ENCODE results near the gene TBC1D13. TPM values are rescaled to one million over a fixed set of nuclear protein-coding genes. Genes with fewer than 3 reads are reported as not detected.

Gene TBC1D13
- total and polyA plus RNA-seq, 9 of the 15 experiments (the other 6 are each of a cell fraction or from before 2014, with no cell fraction given) = 2.3 to 28.7 (median 11.4) TPM

DNA sequence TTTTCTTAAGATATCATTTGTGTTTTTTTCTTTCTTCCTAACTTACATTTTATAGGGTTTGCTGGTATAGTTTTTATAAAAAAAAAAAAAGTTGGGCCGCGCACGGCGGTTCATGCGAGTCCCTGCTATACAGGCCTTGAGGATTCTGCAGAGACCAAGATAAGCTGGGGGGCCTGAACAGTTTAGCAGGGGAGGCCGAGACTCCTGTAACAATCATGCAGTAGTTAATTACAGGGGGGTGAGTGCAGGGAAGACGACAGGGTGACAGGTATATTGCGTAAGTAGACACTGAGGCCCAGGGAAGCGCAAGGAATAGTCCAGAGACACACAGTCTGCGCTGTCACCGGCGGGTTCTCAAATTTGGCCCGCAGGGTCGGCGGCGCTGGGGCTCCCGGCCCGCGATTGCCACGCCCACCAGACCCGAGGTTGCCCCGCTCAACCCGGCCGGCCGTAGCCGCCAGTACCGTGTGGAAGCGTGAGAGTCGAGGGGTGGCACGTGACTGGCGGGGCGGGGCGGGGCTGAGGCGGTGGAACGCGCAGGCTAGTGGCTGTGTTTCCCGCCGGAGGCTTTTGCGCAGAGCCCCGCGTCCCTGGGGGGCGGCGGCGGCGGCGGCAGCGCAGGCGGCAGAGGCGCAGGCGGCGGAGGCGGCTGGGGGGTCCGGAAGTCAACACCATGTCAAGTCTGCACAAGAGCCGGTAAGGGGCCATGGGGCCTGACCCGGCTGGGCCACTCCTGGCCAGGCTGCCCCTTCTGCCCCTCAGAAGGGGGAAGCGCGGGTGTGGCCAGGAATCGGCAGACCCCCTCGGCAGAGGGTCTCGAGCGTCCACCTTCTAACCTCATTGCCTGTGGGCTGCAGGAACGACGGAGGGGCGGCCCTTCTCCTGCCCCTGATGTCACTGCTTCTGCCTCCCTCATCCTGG is at the start of gene TBC1D13 (continued):
- peak; percentile 76 for TF ChIP-seq HMGN3 (IDR thresholded peaks at IDR 0.05; ENCODE audit: borderline replicate concordance, extremely low read depth, insufficient read length, low read depth, low read length)
- TF ChIP-seq SMARCE1 (IDR thresholded peaks at IDR 0.05) = peak; percentile 37; the same call in 1 of the 2 replicates
- peak; percentile 97 for TF ChIP-seq TFE3 (CRISPR knock-in tag; IDR thresholded peaks at IDR 0.05)
- peak; percentile 65 for TF ChIP-seq TBP (optimal IDR thresholded peaks at IDR 0.05; ENCODE audit: low read depth, low read length)
- peak; percentile 53 for TF ChIP-seq NEUROD1 (IDR thresholded peaks at IDR 0.05; ENCODE audit: borderline replicate concordance, low read depth, low read length, partially characterized antibody)
- TF ChIP-seq ZSCAN29 (IDR thresholded peaks at IDR 0.05) = no peak
- peak; percentile 95 for TF ChIP-seq RAD51 (IDR thresholded peaks at IDR 0.05; ENCODE audit: borderline replicate concordance, low read depth)
- no peak for TF ChIP-seq CLOCK (CRISPR knock-in tag; IDR thresholded peaks at IDR 0.05; ENCODE audit: borderline replicate concordance)
- TF ChIP-seq POLR2H (tag; IDR thresholded peaks at IDR 0.05; ENCODE audit: low read depth) = no peak; the same call in 1 of the 2 replicates
- no peak for TF ChIP-seq SAFB2 (IDR thresholded peaks at IDR 0.05; ENCODE audit: borderline replicate concordance, low read depth, low read length, severe bottlenecking)
- no peak for TF ChIP-seq WHSC1 (IDR thresholded peaks at IDR 0.05; ENCODE audit: low read length)
- no peak for TF ChIP-seq POU5F1 (IDR thresholded peaks at IDR 0.05; ENCODE audit: borderline replicate concordance, low read depth, low read length, partially characterized antibody)
- peak; percentile 72; the same call in 1 of the 2 replicates for TF ChIP-seq ESRRA (IDR thresholded peaks at IDR 0.05; ENCODE audit: borderline replicate concordance, low read depth)
- TF ChIP-seq SMAD4 (CRISPR knock-in tag; conservative IDR thresholded peaks at IDR 0.05) = peak; percentile 95
- TF ChIP-seq KDM1A (IDR thresholded peaks at IDR 0.05) = no peak
- no peak for TF ChIP-seq ETS2 (tag; IDR thresholded peaks at IDR 0.05; ENCODE audit: borderline replicate concordance, poor library complexity, severe bottlenecking)
- peak; percentile 79 for TF ChIP-seq RBBP5 (IDR thresholded peaks at IDR 0.05; ENCODE audit: borderline replicate concordance, insufficient read depth, low read length, poor library complexity, severe bottlenecking)
- TF ChIP-seq, protein P1, sequence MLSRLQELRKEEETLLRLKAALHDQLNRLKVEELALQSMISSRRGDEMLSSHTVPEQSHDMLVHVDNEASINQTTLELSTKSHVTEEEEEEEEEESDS (CRISPR knock-in tag; IDR thresholded peaks at IDR 0.05) = no peak
- no peak for TF ChIP-seq DDX20 (tag; IDR thresholded peaks at IDR 0.05; ENCODE audit: low read depth)
- TF ChIP-seq ZNF79 (CRISPR knock-in tag; IDR thresholded peaks at IDR 0.05; ENCODE audit: low read depth) = no peak
- peak; percentile 74; the same call in 1 of the 2 replicates for TF ChIP-seq MBD2 (IDR thresholded peaks at IDR 0.05; ENCODE audit: borderline replicate concordance, low read depth)
